Measurements from ENCODE around the gene OR6N1.

Gene OR6N1

GRCh38 chr1:158752155-158752712 lies 19.8 kb downstream of the OR6N1 start:
- DNase-seq (ENCODE audit: low read depth in 4 of 4, low spot score in 1 of 4), result no peak

- no peak for DNase-seq (ENCODE audit: low read depth in 4 of 4, low spot score in 1 of 4)
Observed at GRCh38 chr1:158735848-158736247, 36.1 kb downstream of the OR6N1 start.

GRCh38 chr1:158732524-158732923 lies 39.5 kb downstream of the OR6N1 start:
- DNase-seq (ENCODE audit: low read depth in 4 of 4, low spot score in 1 of 4), result no peak

GRCh38 chr1:158731707-158732106 lies 40.3 kb downstream of the OR6N1 start:
- DNase-seq (ENCODE audit: low read depth in 4 of 4, low spot score in 1 of 4), result no peak

GRCh38 chr1:158730453-158730852 lies 41.5 kb downstream of the OR6N1 start:
- no peak for DNase-seq (ENCODE audit: low read depth in 4 of 4, low spot score in 1 of 4)

- no peak for DNase-seq (ENCODE audit: low read depth in 4 of 4, low spot score in 1 of 4)
Observed at GRCh38 chr1:158728510-158729225, 43.3 kb downstream of the OR6N1 start.

GRCh38 chr1:158724442-158724841 lies 47.6 kb downstream of the OR6N1 start:
- no peak for DNase-seq (ENCODE audit: low read depth in 4 of 4, low spot score in 1 of 4)

- no peak for DNase-seq (ENCODE audit: low read depth in 4 of 4, low spot score in 1 of 4)
Observed at GRCh38 chr1:158720620-158721019, 51.4 kb downstream of the OR6N1 start, which contains the start of gene OR6K3. OR6K3 (minus strand) TSS chr1:158720720; CDS start chr1:158718115, 2,605 bp downstream.

- no peak for DNase-seq (ENCODE audit: low read depth in 4 of 4, low spot score in 1 of 4)
Observed at GRCh38 chr1:158719664-158720063, 52.3 kb downstream of the OR6N1 start.

- no peak for DNase-seq (ENCODE audit: low read depth in 4 of 4, low spot score in 1 of 4)
Observed at GRCh38 chr1:158717344-158717743, 54.7 kb downstream of the OR6N1 start.

- no peak for DNase-seq (ENCODE audit: low read depth in 4 of 4, low spot score in 1 of 4)
Observed at GRCh38 chr1:158716335-158716734, 55.7 kb downstream of the OR6N1 start.

- no peak for DNase-seq (ENCODE audit: low read depth in 4 of 4, low spot score in 1 of 4)
Observed at GRCh38 chr1:158714754-158715153, 57.2 kb downstream of the OR6N1 start.

Data from stimulated activated CD4-positive, alpha-beta T cell treated with anti-CD3 and anti-CD28 coated beads, Interleukin-1b, Interleukin-23, amount 100 ng/mL, for 24 hours (primary cell).